NCI-H2107 (cell line): ENCODE data around the gene ANKRD44.

Source experiments
- DNase-seq: peaks from one replicate; lab custom pipeline; 2025; lab: John Stamatoyannopoulos, UW

Gene ANKRD44

DNA sequence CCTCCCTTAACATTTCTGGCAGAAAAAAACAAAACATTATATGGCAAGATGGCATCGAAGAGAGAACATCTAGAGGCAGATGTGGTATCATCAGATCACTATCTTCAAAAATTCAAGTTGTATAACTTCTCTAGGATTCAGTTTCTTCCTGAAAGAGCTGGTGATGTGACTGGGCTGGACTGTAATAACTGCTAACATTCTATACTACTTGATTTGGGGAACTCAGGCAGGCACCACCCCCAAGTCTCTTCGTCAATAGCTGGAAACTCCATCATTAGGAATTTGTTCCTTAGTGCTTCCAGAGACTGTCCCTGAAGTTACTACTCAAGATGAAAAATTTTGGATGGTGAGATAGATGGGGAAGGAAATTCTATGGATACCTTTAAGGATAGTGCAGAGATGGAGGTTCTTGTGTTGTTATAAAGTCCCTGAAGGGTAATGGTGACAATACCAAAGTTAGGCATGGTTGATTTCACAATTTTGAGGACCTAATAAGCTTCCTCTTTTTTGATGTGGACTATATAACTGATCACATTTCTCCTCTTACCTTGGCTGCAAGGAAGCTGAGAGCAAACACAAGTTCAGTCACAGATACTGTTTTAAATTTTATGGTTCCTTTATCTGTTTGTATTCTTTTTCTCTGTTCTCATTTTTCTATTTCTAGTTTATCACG is 324.9 kb downstream of the ANKRD44 start:
- DNase-seq = no peak

DNA sequence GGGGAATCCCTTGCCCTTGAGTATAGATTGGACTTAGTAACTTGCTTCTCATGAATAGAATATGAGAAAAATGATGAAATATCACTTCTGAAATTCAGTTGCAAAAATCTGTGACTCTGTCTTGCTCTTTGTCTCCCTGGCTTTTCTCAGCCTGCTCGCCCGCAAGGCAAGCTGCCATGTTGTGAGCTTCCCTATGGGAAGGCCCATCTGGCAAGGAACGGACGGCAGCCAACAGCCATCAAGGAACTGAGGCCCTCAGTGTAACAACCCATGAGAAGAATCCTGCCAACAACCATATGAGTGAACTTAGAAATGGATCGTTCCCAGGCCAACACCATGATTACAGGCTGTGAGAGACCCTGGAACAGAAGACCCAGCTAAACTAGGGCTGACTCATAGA is 325.7 kb downstream of the ANKRD44 start:
- no peak for DNase-seq

DNA sequence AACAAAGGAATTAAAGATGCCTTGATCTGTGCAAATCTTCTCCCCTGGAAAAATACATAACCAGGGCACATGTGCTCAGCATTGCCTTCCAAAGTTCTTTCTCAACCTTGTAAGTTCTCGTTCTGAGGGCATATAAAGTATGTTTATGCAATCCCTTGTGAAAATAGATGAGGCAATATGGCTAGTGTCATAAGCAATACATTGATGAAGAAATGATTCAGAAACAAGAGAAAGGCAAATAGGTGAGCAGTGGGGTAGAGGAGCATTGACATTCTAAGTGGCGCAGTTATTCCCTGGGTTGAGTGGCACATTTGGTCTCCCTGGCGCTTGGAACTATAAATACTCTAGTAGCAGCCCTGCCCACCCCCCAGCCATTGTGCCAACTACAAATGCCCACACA is 326.6 kb downstream of the ANKRD44 start:
- no peak for DNase-seq

DNA sequence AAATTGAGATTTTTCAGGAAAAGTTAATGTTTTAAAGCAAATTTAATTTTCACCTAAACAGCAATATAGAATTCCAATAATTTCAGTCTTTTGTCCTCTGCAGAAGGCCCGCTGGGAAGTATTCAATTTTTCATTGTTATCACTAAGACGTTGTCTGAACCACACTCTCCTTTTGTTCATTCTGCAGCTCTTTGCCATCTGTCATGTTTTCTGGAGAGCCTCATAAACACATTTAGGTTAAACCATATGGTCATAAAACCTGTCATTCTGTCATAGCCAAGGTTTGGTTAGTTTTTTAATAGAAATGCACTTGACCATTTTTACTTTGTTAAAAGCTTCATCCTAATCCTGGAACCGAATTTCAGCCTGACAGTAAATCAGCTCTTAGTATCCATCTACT is 330.1 kb downstream of the ANKRD44 start:
- DNase-seq = no peak

DNA sequence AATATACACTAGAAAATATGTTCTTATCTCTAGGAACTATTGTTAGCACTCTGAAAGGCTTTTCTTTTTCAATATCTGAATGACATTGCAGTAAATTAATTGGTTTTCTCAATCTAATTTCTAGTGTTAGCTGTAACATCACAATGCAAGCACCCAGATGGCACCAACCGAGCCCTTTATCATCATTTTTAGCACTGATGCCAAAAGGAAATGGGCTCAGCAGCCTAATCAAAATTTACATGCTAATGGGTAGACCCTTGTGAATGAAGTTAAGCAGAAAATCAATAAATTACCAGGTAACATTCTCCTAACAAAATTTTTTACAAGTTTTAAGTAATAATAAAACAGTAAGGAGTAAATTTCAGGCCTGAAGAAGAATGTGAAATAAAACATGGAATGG is 330.6 kb downstream of the ANKRD44 start:
- DNase-seq = no peak

DNA sequence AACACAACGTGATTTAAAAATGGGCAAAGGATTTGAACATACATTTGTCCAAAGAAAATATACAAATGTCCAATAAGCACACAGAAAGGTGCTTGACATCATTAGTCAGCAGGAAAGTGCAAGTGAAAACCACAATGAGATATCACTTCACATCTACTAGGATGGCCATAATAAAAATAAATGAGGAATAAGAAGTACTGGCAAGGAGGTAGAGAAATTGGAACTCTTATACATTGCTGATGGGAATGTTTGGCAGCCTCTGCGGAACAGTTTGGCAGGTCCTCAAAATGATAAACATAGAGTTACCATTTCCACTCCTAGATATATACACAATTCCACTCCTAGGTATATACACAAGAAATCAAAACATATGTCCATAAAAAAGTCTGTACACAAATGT is 333.1 kb downstream of the ANKRD44 start:
- no peak for DNase-seq

DNA sequence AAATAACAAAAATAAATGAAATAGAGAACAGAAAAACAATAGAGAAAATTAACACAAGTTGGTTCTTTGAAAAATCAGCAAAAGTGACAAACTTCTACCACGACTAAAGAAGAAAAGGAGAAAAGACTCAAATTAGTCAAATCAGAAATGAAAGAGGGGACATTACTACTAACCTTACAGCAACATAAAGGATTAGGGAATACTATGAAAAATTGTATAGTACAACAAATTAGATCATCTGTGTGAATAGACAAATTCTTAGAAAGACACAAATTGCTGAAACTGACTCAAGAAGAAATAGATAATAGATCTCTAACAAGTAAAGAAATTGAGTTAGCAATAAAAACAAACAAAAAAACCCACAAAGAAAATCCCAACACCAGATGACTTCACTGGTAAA is 335.6 kb downstream of the ANKRD44 start:
- no peak for DNase-seq

DNA sequence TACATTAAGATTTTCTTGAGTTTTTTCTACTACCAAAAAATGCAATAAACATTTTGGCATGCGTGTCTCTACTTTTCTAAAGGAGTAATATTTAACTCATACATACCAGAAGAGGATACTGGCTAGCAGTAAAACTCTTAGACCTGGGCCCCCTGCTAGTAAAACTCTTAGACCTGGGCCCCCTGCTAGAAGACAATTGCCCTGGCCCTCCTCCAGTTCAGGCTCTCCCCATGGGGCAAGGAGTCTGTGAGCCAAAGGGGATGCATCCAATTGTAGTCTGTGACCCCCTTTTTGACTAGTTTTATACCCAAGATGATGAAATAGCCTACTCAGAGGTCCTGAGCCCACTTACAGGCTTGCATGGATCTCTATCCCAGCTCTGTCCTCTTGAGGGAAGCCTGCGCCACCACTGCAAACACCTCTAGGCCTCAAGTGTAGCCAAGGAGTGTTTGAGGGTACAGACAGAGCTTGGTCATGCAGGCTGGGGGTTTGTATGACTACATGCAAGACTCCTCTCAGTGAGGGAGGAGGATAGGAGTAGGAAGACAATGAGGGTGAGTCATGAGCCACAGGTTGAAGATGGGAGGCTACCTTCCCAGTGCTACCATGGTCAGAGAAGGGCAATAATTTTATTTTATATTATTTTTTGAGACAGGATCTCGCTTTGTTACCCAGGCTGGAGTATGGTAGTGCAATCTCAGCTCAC is 338.9 kb downstream of the ANKRD44 start:
- DNase-seq = no peak

DNA sequence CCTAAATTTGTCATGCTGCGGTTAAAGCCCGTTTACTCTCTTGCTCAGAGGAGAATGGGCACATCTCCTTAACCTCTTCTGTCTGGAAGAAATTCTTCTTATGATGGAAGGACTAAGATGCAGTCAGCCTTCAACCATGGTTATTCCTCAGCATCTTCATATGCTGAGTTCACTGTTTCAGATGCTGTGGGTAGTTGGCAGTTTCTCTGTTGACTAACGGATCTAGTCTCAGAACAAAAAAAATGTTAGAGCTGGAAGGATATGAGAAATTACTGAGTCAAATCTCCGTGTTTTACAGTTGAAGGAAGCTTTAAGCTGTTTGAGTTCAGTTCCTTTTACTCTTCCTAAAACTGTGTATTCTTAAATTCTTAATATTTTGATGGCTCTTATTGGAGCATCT is 340.5 kb downstream of the ANKRD44 start:
- DNase-seq = no peak

DNA sequence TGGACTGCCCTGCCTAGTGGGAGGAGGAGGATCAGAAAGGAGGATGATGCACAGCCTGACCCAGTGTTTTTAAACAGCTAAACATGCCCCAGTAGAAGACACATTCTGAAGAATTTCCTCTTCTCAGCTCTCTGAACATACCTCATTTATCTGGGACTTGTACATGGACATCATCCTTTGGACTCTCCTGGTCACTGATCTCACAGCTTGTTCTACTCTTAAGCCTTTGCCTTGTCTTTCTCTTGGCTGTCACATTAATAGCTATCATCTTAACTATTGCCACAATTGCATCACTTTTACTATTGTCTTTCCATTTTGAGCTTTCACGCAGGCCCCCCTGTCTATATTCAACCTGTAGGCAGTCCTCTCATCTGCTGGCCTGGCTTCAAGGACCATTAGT is 342.1 kb downstream of the ANKRD44 start:
- no peak for DNase-seq

DNA sequence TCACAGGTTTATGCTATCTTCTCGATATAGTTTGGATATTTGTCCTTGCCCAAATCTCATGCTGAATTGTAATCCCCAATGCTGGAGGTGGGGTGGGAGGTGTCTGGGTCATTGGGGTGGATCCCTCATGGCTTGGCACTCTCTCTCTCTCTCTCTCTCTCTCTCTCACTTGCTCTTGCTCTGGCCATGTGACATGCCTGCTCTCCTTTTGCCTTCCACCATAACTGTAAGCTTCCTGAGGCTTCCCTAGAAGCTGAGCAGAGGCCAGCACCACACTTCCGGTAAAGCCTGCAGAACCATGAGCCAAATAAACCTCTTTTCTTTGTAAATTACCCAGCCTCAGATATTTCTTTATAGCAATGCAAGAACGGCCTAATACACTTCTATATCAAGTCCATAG is 342.8 kb downstream of the ANKRD44 start:
- no peak for DNase-seq

DNA sequence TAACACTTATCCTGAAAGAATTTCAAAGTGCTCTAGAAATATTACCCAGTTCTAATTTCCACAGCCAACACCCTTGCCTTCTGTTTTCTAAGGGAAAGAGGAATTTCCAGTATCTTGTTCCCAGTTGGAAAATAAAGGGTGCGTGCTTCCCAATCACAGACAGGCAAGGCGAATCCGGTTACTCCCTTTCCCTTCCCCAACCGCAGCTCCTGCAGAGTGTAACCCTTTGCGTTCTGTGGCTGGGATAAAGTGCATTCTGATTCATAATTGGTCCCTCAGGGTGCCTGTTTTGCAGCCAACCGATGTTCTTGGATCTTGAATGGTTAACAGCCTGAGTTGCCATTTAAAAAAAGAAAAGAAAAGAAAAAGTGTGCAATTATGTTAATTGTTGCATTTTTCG is 343.5 kb downstream of the ANKRD44 start:
- DNase-seq = no peak

DNA sequence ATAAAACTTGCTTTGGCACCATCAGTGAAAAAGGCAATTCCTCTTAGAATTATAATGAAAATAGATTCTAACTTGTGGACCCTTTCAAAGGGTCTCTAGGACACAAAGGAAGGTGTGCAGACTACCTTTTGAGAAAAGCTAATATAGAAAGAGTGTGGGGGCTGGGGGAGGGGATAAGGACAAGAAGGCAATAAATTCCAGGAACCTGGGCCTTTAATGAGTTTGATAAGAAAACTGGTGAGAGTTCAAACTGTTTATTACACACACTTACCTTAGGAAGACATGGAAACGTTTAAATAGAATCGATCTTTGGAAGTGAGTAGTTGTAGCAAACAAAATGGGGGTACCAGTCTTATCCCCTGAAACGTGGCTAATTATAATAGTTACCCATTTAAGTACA is 344.5 kb downstream of the ANKRD44 start:
- no peak for DNase-seq

DNA sequence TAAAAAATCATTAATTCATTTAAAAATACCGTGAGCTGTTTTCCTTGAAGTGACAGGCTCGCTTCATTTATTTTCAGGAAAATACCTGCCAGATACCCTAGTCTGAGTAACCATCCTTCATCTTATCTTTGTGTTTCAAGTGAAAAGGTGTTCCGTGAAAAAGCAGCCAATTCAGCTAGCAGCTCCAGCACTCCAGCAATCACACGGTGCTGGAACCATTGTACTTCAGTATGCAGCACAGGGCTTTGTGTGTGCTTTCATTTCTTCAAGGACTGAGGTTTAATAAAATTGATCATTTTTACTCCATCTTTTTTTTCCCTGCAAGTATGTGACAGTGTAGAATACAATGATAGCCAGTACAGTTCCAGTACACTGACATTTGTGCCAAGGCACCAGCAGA is 344.9 kb downstream of the ANKRD44 start:
- no peak for DNase-seq

DNA sequence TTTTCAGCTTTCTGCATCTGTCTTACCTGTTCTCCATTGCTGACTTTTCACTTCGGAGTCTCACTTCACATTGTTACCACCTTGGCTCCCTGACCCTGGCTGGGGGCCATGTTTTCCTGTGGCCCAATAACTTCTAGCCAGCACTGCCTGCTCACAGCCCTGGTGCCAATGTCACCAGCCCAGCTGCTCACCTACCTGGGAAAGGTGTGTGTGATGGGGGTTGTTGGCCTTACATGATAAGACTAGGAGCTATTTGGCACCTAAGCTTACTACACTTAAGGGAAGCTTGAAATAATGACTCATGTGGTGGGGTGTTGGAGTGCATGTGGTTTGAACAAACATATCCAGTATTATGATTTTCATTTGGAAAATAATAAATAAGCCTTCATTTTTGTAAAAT is 346.6 kb downstream of the ANKRD44 start:
- DNase-seq = no peak

DNA sequence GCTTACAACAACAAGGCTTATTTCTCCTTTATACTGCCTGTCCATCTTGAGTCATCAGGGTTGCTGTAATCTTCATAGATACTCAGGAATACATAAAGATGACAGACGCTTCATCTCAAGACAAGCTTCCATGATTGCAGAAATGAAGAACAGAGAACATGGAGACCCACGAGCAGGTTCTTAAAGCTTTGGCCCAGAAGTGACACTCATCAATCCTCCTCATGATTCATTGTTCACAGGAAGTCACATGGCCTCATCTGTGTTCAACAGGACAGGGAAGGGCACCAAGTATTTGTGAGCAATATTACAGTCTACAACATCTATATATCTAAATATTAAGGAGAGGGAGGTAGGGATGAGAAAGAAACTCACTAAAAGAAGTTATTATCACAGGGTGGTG is 347.5 kb downstream of the ANKRD44 start:
- DNase-seq = no peak

DNA sequence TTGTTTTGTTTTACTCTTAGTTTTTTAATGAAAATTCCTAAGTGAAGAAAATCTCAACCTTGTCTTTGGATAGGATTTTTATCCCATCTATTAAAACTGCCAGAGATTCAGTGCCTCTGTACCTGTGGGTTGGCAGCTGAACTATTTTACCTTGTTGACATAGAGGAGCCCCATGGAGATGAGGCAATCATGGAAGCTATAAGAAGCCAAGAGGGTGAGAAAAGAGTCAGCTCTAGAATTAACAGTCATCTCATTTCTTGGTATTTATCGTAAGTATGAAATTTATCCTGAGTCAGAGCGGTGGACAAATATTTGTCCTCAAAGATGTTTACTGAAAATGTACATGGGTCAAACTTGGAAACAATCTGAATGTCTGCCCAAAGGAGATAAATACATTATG is 348.3 kb downstream of the ANKRD44 start:
- DNase-seq = no peak

DNA sequence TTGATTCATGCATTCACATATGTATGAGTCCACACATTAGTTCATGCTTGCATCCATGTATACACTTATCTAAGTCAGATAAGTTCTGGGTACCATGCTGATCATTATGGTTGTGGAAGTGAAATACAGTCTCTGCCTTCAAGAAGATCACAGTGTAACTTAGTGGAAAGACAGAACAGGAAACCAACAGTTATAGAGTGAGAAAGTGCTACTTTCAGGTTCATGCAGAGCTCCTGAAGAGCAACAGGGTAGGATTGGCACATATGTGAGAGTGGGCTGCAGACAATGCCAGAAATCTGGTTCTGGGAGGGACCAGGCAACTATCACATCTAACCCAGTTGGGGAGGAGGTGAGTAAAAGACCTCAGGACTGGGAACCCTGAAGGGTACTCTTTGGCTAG is 348.7 kb downstream of the ANKRD44 start:
- no peak for DNase-seq

DNA sequence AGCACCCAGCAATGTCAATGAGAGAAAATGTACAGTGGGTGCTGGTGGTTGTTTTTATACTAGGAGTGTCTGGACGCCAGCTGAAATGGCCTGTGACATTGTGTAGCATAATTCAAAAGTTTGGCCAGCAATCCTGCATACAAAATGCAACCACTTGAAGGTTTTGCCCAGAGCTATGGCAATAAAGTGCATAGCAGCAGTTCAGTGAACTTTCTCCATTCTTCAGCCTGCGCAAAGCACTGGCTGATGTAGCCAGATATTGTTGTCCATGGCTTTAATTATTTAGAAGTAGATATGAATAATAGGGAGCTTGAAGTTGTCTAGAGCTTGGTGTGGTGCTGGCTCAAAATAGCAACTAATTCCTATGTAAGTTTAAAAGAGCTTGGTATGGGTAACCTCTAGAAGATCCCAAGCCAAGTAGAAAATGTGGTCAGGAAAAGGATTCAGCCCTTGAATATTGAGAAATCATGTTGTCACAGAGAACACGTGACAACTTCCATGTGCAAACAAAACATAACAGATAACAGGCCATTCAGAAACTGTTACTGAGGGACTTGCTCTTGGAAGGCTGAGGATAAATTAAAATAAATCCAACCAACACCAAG is 350.7 kb downstream of the ANKRD44 start:
- no peak for DNase-seq

DNA sequence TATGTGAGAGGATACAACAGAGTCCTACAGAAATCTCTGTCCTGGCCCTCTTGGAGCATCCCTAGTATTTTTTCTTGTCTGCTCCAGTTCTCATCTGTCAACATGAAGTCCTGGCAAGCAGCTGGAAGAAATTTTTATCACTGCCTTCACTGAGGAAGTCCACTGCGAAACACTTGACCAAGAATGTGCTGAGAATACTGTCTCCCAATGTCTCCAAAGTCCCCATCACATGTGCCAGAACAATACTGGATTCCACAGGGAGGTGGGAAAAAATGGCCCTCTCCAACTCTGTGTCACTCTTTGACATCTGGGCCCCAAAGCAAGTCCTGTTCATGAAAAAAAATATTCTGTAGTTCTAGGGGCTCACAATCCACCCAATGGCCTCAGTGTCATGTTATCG is 351.3 kb downstream of the ANKRD44 start:
- no peak for DNase-seq

DNA sequence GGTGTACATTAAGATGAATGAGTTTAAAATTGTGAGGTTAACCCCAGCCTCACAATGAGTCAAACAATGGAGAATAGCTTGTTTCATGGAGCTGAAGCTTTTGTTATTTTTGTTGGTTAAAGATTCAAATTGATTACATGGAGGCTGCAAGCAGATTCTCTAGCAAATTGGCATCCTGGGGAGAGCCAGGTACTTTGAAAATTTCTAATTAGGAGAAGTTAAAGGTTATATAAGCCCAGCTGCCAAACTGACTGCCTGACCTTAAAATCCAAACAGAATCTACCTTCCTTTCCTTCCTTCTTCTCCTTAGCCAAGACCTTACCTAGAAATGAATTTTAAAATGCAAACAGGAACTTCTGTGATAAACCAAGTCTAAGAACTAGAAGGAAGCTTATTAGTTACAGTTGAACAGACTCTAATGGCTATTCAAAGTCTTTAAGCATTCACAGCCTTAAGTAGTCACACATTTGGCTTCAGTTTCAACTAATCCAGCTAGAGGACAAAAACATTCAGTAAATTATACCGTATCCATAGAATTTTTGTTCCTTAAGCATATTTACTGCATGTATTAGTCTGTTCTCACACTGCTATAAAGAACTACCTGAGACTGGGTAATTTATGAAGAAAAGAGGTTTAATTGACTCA is 352.6 kb downstream of the ANKRD44 start:
- DNase-seq = no peak

DNA sequence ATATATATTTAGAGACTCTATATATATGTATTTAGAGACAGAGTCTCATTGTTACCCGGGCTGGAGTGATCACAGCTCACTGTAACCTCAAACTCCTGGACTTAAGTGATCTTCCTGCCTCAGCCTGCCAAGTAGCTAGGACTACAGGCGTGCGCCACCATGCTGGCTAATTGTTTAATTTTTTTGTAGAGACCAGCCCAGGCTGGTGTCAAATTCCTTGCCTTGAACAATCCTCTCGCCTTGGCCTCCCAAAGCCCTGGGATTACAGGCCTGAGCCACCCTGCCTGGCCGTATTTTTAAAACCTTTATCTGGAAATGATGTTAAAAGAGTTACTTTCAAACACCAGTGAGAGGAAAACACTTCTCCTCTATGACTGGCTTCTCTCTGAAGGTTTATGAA is 353.1 kb downstream of the ANKRD44 start:
- DNase-seq = no peak

DNA sequence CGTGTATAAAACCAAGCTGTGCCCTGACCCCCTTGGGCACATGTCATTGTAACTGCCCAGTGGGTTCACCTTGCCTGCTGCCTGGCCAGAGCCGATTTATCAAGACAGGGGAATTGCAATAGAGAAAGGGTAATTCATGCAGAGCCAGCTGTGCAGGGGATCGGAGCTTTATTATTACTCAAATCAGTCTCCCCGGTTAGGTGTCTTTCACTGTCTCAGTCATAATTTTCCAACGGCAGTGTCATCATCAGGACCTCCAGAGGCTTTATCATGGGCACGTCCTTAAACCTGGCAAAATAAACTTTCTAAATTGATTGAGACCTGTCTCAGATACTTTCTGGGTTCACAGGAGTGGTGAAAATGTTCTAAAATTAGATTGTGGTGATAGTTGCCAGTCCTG is 354.5 kb downstream of the ANKRD44 start:
- DNase-seq = no peak
